Astrocyte (in vitro differentiated cells and primary cell): ENCODE measurements around the gene HSD17B11. TPM values are rescaled to one million over a fixed set of nuclear protein-coding genes. Genes with fewer than 3 reads are reported as not detected.

Source experiments
- DNase-seq: peaks from one replicate; pipeline ENCODE4 v3.0.0-alpha.2; 2010; ENCODE audit warnings: low read depth
- FAIRE-seq: peaks from 2 replicates; lab custom pipeline; 2011; peaks lifted over from hg19 to GRCh38; lab: Jason Lieb, UNC
- H2AFZ ChIP-seq: 2 replicates; pipeline ENCODE4 v1.6.0; 2012; ENCODE audit warnings: low read depth, low read length, inconsistent platforms
- H3K27ac ChIP-seq: 2 replicates; pipeline ENCODE4 v1.5.1; 2011; ENCODE audit warnings: low read depth, low read length, inconsistent platforms
- H3K27me3 ChIP-seq: 2 replicates; pipeline ENCODE4 v1.6.0; 2011; ENCODE audit warnings: low read length, inconsistent platforms; ENCODE audit not compliant: insufficient read depth
- H3K36me3 ChIP-seq: 2 replicates; pipeline ENCODE4 v1.5.1; 2011; ENCODE audit warnings: low read length, inconsistent platforms; ENCODE audit not compliant: insufficient read depth
- H3K4me1 ChIP-seq: 2 replicates; pipeline ENCODE4 v1.5.1; 2011; ENCODE audit warnings: low read length, inconsistent platforms; ENCODE audit not compliant: insufficient read depth
- H3K4me2 ChIP-seq: 2 replicates; pipeline ENCODE4 v1.6.0; 2012; ENCODE audit warnings: low read length, inconsistent platforms
- H3K4me3 ChIP-seq: 2 replicates; pipeline ENCODE4 v1.5.1; 2011; ENCODE audit warnings: low read depth, mild to moderate bottlenecking, low read length, inconsistent platforms; ENCODE audit not compliant: insufficient read depth
- H3K79me2 ChIP-seq: 2 replicates; pipeline ENCODE4 v1.6.0; 2012; ENCODE audit warnings: mild to moderate bottlenecking, low read length, inconsistent platforms; ENCODE audit not compliant: insufficient read depth
- H3K9ac ChIP-seq: 2 replicates; pipeline ENCODE4 v1.6.0; 2012; ENCODE audit warnings: mild to moderate bottlenecking, low read length, inconsistent platforms
- H3K9me3 ChIP-seq: 2 replicates; pipeline ENCODE4 v1.5.1; 2012; ENCODE audit warnings: low read depth, mild to moderate bottlenecking, low read length, inconsistent platforms; ENCODE audit not compliant: insufficient read depth
- H4K20me1 ChIP-seq: 2 replicates; pipeline ENCODE4 v1.6.0; 2012; ENCODE audit warnings: low read length, inconsistent platforms; ENCODE audit not compliant: insufficient read depth
- H3K27ac Mint-ChIP-seq: one replicate; pipeline ENCODE4 v1.8.0; 2021; ENCODE audit warnings: mild to moderate bottlenecking, mixed read lengths; ENCODE audit not compliant: unreplicated experiment
- H3K27me3 Mint-ChIP-seq: one replicate; pipeline ENCODE4 v1.8.0; 2021; ENCODE audit warnings: low read depth, mixed read lengths; ENCODE audit not compliant: unreplicated experiment
- H3K36me3 Mint-ChIP-seq: one replicate; pipeline ENCODE4 v1.8.0; 2021; ENCODE audit warnings: low read depth, mixed read lengths; ENCODE audit not compliant: unreplicated experiment
- H3K4me1 Mint-ChIP-seq: one replicate; pipeline ENCODE4 v1.8.0; 2021; ENCODE audit warnings: low read depth, mixed read lengths; ENCODE audit not compliant: unreplicated experiment
- H3K4me3 Mint-ChIP-seq: one replicate; pipeline ENCODE4 v1.8.0; 2021; ENCODE audit warnings: mild to moderate bottlenecking, moderate library complexity, mixed read lengths; ENCODE audit not compliant: unreplicated experiment
- H3K9me3 Mint-ChIP-seq: one replicate; pipeline ENCODE4 v1.8.0; 2021; ENCODE audit warnings: mild to moderate bottlenecking, mixed read lengths; ENCODE audit not compliant: unreplicated experiment
- CTCF ChIP-seq: IDR thresholded peaks from 2 replicates; pipeline ENCODE4 v1.5.1; 2011; ENCODE audit warnings: low read depth, mild to moderate bottlenecking, inconsistent platforms, low read length, moderate library complexity; ENCODE audit not compliant: insufficient read depth
- EZH2 ChIP-seq: IDR thresholded peaks from 2 replicates; pipeline ENCODE4 v1.6.1; 2012; ENCODE audit warnings: mild to moderate bottlenecking, low read length, inconsistent platforms; ENCODE audit not compliant: insufficient read depth
- total RNA-seq: library from RNA; stranded (reverse); gene quantifications from 2 replicates; pipeline ENCODE4 v1.2.1, GENCODE V29; 2021

Gene HSD17B11
- total RNA-seq, 1 donor from 2014 or later, result 34.0 TPM

- FAIRE-seq, result no peak
- H3K9me3 ChIP-seq, result no peaks in the 10 kb centered on the region
Measured at GRCh38 chr4:87430038-87430437, 39.0 kb upstream of the HSD17B11 start.

GRCh38 chr4:87428979-87429378, 38.0 kb upstream of the HSD17B11 start:
- H3K9me3 ChIP-seq, result no peaks in the 10 kb centered on the region
- no peak overlapping the region for H3K27ac Mint-ChIP-seq
- peaks cover 33% of the 10 kb centered on the region for H4K20me1 ChIP-seq
- H3K4me3 Mint-ChIP-seq, result no peak overlapping the region
- no peaks in the 10 kb centered on the region for H3K27me3 ChIP-seq
- H3K4me3 ChIP-seq, result no peak overlapping the region
- peaks cover 5% of the 10 kb centered on the region for H3K36me3 Mint-ChIP-seq
- H3K9me3 Mint-ChIP-seq, result no peaks in the 10 kb centered on the region
- H2AFZ ChIP-seq, result no peak overlapping the region
- H3K9ac ChIP-seq, result no peak overlapping the region
- H3K4me1 Mint-ChIP-seq, result peaks cover 10% of the 10 kb centered on the region
- H3K4me2 ChIP-seq, result no peak overlapping the region
- no peaks in the 10 kb centered on the region for H3K27me3 Mint-ChIP-seq
- FAIRE-seq (no peak), DNase-seq (no peak)
- no peak overlapping the region for H3K27ac ChIP-seq
- peaks cover 14% of the 10 kb centered on the region for H3K4me1 ChIP-seq
- TF ChIP-seq CTCF (no peak), EZH2 (no peak)
- H3K36me3 ChIP-seq, result no peaks in the 10 kb centered on the region
- peaks cover 88% of the 10 kb centered on the region for H3K79me2 ChIP-seq

More at GRCh38 chr4:87430038-87430437, 39.0 kb upstream of the HSD17B11 start:
- Histone ChIP-seq H3K4me2 (no peak overlapping the region), H3K27me3 (no peaks in the 10 kb centered on the region), H3K9ac (no peak overlapping the region), H3K4me3 (no peak overlapping the region), H2AFZ (no peak overlapping the region), H4K20me1 (peaks cover 33% of the 10 kb centered on the region), H3K4me1 (peaks cover 4% of the 10 kb centered on the region), H3K27ac (no peak overlapping the region), H3K36me3 (no peaks in the 10 kb centered on the region), H3K79me2 (peaks cover 84% of the 10 kb centered on the region)
- DNase-seq, result peak; percentile 38
- Mint-ChIP-seq H3K27ac (no peak overlapping the region), H3K4me1 (peaks cover 2% of the 10 kb centered on the region), H3K4me3 (no peak overlapping the region), H3K9me3 (no peaks in the 10 kb centered on the region), H3K36me3 (peaks cover 5% of the 10 kb centered on the region), H3K27me3 (no peaks in the 10 kb centered on the region)
- TF ChIP-seq CTCF, result no peak
- TF ChIP-seq EZH2, result no peak

- Histone ChIP-seq H3K4me2 (no peak overlapping the region), H4K20me1 (peaks cover 26% of the 10 kb centered on the region), H2AFZ (no peak overlapping the region), H3K27me3 (no peaks in the 10 kb centered on the region), H3K36me3 (no peaks in the 10 kb centered on the region), H3K9ac (no peak overlapping the region), H3K4me3 (no peak overlapping the region), H3K27ac (no peak overlapping the region), H3K4me1 (peaks cover 20% of the 10 kb centered on the region), H3K9me3 (no peaks in the 10 kb centered on the region), H3K79me2 (peaks cover 89% of the 10 kb centered on the region)
- FAIRE-seq (no peak), DNase-seq (no peak)
- no peak for TF ChIP-seq CTCF
- no peak for TF ChIP-seq EZH2
- Mint-ChIP-seq H3K9me3 (no peaks in the 10 kb centered on the region), H3K36me3 (peaks cover 4% of the 10 kb centered on the region), H3K27me3 (no peaks in the 10 kb centered on the region), H3K4me3 (no peak overlapping the region), H3K4me1 (peaks cover 15% of the 10 kb centered on the region), H3K27ac (no peak overlapping the region)
Measured at GRCh38 chr4:87427518-87427868, 36.5 kb upstream of the HSD17B11 start.
